ENCODE data around the gene CEP126.

CEP126 gene

GRCh38 chr11:102014756-102015155 lies 99.9 kb downstream of the CEP126 start:
- DNase-seq = no peak

GRCh38 chr11:102017026-102017425 lies 102.2 kb downstream of the CEP126 start:
- DNase-seq = no peak

GRCh38 chr11:102026217-102026616 lies 111.4 kb downstream of the CEP126 start:
- DNase-seq = no peak

GRCh38 chr11:102026959-102027358 lies 112.1 kb downstream of the CEP126 start:
- no peak for DNase-seq

- no peak for DNase-seq
These were observed 121.9 kb downstream of the CEP126 start for GRCh38 chr11:102036757-102037156.

- no peak for DNase-seq
These were observed 132.0 kb downstream of the CEP126 start for GRCh38 chr11:102046841-102047240.

- DNase-seq = no peak
These were observed 132.6 kb downstream of the CEP126 start, which contains the start of gene CFAP300 for GRCh38 chr11:102047305-102047924. Gene CFAP300 (plus strand): TSS chr11:102047437. CDS start chr11:102047471, 34 bp downstream.
